GM23338 (cell line): ENCODE measurements around the gene CYP19A1.

Source experiments
- ETS1 ChIP-seq: IDR thresholded peaks from 2 replicates; pipeline ENCODE4 v1.6.1; 2016; ENCODE audit warnings: antibody characterized with exemption
- EZH2 ChIP-seq: fragments of 200-600 bp; sonication (generic); IDR thresholded peaks from one replicate; pipeline ENCODE4 v1.8.0; 2017; ENCODE audit warnings: antibody characterized with exemption, mild to moderate bottlenecking, low read depth; ENCODE audit not compliant: unreplicated experiment
- EZH2phosphoT487 ChIP-seq: fragments of 200-600 bp; sonication (generic); IDR thresholded peaks from one replicate; pipeline ENCODE4 v1.8.1; 2018; ENCODE audit warnings: antibody characterized with exemption; ENCODE audit not compliant: unreplicated experiment
- JUNB ChIP-seq: IDR thresholded peaks from one replicate; pipeline ENCODE4 v1.6.1; 2016; ENCODE audit warnings: antibody characterized with exemption; ENCODE audit not compliant: unreplicated experiment
- NANOG ChIP-seq: IDR thresholded peaks from 2 replicates; pipeline ENCODE4 v1.6.1; 2016; ENCODE audit warnings: antibody characterized with exemption, borderline replicate concordance
- POLR2AphosphoS5 ChIP-seq: IDR thresholded peaks from 2 replicates; pipeline ENCODE4 v1.6.1; 2016; ENCODE audit warnings: antibody characterized with exemption, low read depth
- STAT1 ChIP-seq: IDR thresholded peaks from one replicate; pipeline ENCODE4 v1.6.1; 2016; ENCODE audit warnings: antibody characterized with exemption; ENCODE audit not compliant: unreplicated experiment
- ZNF114 ChIP-seq: fragments of 250-450 bp; sonication (Bioruptor Pico); IDR thresholded peaks from 2 replicates; pipeline ENCODE4 v1.5.0; 2020; ENCODE audit warnings: mild to moderate bottlenecking, moderate library complexity
- ZNF331 ChIP-seq: fragments of 250-450 bp; sonication (Bioruptor Pico); IDR thresholded peaks from 2 replicates; pipeline ENCODE4 v1.5.0; 2020; ENCODE audit warnings: low read depth, mild to moderate bottlenecking, moderate library complexity
- TF ChIP-seq, protein P1 (sequence below), 2 experiments: fragments of 200-600 bp in 1 of 2; sonication (generic) in 1 of 2; conservative IDR thresholded peaks; 2 replicates each; pipeline versions ENCODE4 v1.5.1 to v1.6.1; 2016 to 2017; ENCODE audit warnings: antibody characterized with exemption in 2 of 2, low read depth in 2 of 2, mild to moderate bottlenecking in 2 of 2, moderate library complexity in 1 of 2
- TF ChIP-seq, protein P2 (sequence below): IDR thresholded peaks from one replicate; pipeline ENCODE4 v1.6.1; 2018; ENCODE audit warnings: antibody characterized with exemption; ENCODE audit not compliant: unreplicated experiment

GRCh38 chr15:51371266-51371665 lies 32.9 kb upstream of the CYP19A1 start:
- TF ChIP-seq ZNF331 (CRISPR knock-in tag) (no peak), STAT1 (no peak), POLR2AphosphoS5 (no peak), EZH2 (no peak), JUNB (no peak), EZH2phosphoT487 (no peak), NANOG (no peak), ZNF114 (no peak), ETS1 (no peak)
- TF ChIP-seq, protein P1, sequence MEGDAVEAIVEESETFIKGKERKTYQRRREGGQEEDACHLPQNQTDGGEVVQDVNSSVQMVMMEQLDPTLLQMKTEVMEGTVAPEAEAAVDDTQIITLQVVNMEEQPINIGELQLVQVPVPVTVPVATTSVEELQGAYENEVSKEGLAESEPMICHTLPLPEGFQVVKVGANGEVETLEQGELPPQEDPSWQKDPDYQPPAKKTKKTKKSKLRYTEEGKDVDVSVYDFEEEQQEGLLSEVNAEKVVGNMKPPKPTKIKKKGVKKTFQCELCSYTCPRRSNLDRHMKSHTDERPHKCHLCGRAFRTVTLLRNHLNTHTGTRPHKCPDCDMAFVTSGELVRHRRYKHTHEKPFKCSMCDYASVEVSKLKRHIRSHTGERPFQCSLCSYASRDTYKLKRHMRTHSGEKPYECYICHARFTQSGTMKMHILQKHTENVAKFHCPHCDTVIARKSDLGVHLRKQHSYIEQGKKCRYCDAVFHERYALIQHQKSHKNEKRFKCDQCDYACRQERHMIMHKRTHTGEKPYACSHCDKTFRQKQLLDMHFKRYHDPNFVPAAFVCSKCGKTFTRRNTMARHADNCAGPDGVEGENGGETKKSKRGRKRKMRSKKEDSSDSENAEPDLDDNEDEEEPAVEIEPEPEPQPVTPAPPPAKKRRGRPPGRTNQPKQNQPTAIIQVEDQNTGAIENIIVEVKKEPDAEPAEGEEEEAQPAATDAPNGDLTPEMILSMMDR (conservative IDR thresholded peaks at IDR 0.05; ENCODE audit: low read depth in 2 of 2): no peak
- TF ChIP-seq, protein P2, sequence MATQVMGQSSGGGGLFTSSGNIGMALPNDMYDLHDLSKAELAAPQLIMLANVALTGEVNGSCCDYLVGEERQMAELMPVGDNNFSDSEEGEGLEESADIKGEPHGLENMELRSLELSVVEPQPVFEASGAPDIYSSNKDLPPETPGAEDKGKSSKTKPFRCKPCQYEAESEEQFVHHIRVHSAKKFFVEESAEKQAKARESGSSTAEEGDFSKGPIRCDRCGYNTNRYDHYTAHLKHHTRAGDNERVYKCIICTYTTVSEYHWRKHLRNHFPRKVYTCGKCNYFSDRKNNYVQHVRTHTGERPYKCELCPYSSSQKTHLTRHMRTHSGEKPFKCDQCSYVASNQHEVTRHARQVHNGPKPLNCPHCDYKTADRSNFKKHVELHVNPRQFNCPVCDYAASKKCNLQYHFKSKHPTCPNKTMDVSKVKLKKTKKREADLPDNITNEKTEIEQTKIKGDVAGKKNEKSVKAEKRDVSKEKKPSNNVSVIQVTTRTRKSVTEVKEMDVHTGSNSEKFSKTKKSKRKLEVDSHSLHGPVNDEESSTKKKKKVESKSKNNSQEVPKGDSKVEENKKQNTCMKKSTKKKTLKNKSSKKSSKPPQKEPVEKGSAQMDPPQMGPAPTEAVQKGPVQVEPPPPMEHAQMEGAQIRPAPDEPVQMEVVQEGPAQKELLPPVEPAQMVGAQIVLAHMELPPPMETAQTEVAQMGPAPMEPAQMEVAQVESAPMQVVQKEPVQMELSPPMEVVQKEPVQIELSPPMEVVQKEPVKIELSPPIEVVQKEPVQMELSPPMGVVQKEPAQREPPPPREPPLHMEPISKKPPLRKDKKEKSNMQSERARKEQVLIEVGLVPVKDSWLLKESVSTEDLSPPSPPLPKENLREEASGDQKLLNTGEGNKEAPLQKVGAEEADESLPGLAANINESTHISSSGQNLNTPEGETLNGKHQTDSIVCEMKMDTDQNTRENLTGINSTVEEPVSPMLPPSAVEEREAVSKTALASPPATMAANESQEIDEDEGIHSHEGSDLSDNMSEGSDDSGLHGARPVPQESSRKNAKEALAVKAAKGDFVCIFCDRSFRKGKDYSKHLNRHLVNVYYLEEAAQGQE: no peak
